Keratinocyte (primary cell): Measurements from ENCODE around the gene SPDYE16.
"Not testable (repeated sequence)": the region's sequence is repeated elsewhere in the genome, so short reads cannot be mapped to it uniquely, and the experiment has no call there.

Experiments used
- EZH2 ChIP-seq: IDR thresholded peaks from one replicate; pipeline ENCODE4 v1.6.1; 2012; ENCODE audit warnings: inconsistent platforms, mild to moderate bottlenecking, low read length, moderate library complexity
- TF ChIP-seq, protein P1 (sequence below), 3 experiments: IDR thresholded peaks in 1 of 3; conservative IDR thresholded peaks in 1 of 3; optimal IDR thresholded peaks in 1 of 3; 2 replicates in 2 of 3; 3 replicates in 1 of 3; pipeline versions ENCODE3 to v1.5.1; 2011; ENCODE audit warnings: low read length in 3 of 3, mild to moderate bottlenecking in 3 of 3, moderate library complexity in 2 of 3, control low read depth in 1 of 3, inconsistent platforms in 1 of 3; ENCODE audit not compliant: insufficient read depth in 2 of 3; ENCODE audit errors: extremely low read depth in 1 of 3

- TF ChIP-seq, protein P1, sequence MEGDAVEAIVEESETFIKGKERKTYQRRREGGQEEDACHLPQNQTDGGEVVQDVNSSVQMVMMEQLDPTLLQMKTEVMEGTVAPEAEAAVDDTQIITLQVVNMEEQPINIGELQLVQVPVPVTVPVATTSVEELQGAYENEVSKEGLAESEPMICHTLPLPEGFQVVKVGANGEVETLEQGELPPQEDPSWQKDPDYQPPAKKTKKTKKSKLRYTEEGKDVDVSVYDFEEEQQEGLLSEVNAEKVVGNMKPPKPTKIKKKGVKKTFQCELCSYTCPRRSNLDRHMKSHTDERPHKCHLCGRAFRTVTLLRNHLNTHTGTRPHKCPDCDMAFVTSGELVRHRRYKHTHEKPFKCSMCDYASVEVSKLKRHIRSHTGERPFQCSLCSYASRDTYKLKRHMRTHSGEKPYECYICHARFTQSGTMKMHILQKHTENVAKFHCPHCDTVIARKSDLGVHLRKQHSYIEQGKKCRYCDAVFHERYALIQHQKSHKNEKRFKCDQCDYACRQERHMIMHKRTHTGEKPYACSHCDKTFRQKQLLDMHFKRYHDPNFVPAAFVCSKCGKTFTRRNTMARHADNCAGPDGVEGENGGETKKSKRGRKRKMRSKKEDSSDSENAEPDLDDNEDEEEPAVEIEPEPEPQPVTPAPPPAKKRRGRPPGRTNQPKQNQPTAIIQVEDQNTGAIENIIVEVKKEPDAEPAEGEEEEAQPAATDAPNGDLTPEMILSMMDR (optimal IDR thresholded peaks at IDR 0.05 in 1 of 3, IDR thresholded peaks at IDR 0.05 in 1 of 3, conservative IDR thresholded peaks at IDR 0.05 in 1 of 3; ENCODE audit: extremely low read depth in 1 of 3, insufficient read depth in 2 of 3, low read length in 3 of 3) = not testable (repeated sequence)
- TF ChIP-seq EZH2 = not testable (repeated sequence)
Observed at GRCh38 chr7:76591602-76592304, 48.7 kb upstream of the SPDYE16 start.
